ENCODE data around the gene USP15. TPM values are rescaled to one million over a fixed set of nuclear protein-coding genes. Genes with fewer than 3 reads are reported as not detected.
A peak's percentile ranks its signal among the peaks of the same experiment; 100 is the strongest.

The USP15 gene
- total RNA-seq, 1 donor from 2014 or later: 74.2 TPM

- H3K4me1 ChIP-seq: peaks cover 14% of the 10 kb centered on the region
- H3K27ac ChIP-seq: no peak overlapping the region
- H3K36me3 ChIP-seq: no peaks in the 10 kb centered on the region
- no peak for DNase-seq (ENCODE audit: extremely low spot score in 2 of 2)
- TF ChIP-seq POLR2AphosphoS5 (IDR thresholded peaks at IDR 0.05; ENCODE audit: insufficient read depth in 1 of 2, low read depth in 1 of 2) (peak in 1 of 2 donors; percentile 38), POLR2A (IDR thresholded peaks at IDR 0.05) (no peak)
- TF ChIP-seq, protein P1, sequence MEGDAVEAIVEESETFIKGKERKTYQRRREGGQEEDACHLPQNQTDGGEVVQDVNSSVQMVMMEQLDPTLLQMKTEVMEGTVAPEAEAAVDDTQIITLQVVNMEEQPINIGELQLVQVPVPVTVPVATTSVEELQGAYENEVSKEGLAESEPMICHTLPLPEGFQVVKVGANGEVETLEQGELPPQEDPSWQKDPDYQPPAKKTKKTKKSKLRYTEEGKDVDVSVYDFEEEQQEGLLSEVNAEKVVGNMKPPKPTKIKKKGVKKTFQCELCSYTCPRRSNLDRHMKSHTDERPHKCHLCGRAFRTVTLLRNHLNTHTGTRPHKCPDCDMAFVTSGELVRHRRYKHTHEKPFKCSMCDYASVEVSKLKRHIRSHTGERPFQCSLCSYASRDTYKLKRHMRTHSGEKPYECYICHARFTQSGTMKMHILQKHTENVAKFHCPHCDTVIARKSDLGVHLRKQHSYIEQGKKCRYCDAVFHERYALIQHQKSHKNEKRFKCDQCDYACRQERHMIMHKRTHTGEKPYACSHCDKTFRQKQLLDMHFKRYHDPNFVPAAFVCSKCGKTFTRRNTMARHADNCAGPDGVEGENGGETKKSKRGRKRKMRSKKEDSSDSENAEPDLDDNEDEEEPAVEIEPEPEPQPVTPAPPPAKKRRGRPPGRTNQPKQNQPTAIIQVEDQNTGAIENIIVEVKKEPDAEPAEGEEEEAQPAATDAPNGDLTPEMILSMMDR (IDR thresholded peaks at IDR 0.05): no peak
- no peaks in the 10 kb centered on the region for H3K27me3 ChIP-seq
- intact Hi-C loops (cut with DNase I): no loop called here
- no peak overlapping the region for H3K4me3 ChIP-seq
- no peaks in the 10 kb centered on the region for H3K9me3 ChIP-seq
Observed at GRCh38 chr12:62379026-62379722, 119.0 kb downstream of the USP15 start.

DNA sequence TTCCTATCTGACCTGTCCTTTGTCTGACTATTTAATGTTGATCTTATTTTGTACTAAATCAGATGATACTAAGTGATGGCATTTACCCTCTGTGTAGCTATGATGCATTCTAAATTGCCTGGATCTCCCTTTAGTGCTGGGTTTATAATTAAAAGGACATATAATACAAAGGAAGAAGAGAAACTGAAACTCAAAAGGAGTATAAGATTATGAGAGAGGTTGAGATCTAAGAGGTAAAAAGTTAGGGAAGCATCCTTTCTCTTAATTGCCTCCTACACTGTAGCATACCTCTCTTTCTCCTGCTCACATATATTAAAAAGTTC is 119.5 kb downstream of the USP15 start:
- no peak overlapping the region for H3K27ac ChIP-seq
- no peaks in the 10 kb centered on the region for H3K9me3 ChIP-seq
- DNase-seq (ENCODE audit: extremely low spot score in 2 of 2): no peak
- no peak for TF ChIP-seq POLR2A (IDR thresholded peaks at IDR 0.05)
- TF ChIP-seq, protein P1 (IDR thresholded peaks at IDR 0.05): no peak
- TF ChIP-seq POLR2AphosphoS5 (IDR thresholded peaks at IDR 0.05; ENCODE audit: insufficient read depth in 1 of 2, low read depth in 1 of 2): no peak
- no peaks in the 10 kb centered on the region for H3K27me3 ChIP-seq
- H3K36me3 ChIP-seq: peaks cover 0 to 2% of the 10 kb centered on the region in 2 donors
- intact Hi-C loops (cut with DNase I): no loop called here
- no peak overlapping the region for H3K4me3 ChIP-seq
- peaks cover 14% of the 10 kb centered on the region for H3K4me1 ChIP-seq

DNA sequence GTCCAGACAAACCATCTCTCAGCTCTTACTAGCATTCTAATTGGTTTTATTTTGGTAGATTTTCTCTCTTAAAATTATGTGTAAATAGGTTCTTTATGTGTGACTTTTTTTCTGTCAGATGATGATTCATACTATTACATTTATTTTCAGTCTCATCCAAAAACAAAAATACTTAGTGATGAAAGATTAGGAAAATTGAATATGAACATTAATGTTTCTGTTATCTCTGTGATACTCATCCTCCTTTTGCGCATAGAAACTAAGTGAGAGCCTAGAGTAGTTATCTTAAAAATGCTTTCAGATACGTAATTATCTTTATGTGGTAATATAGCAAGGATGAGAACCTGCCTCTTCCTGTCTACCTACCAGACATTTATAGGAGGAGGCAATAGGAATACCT is 122.3 kb downstream of the USP15 start:
- intact Hi-C loops (cut with DNase I): no loop called here

GRCh38 chr12:62396750-62397149 is 136.5 kb downstream of the USP15 start:
- Histone ChIP-seq H3K4me3 (no peak overlapping the region), H3K27me3 (no peaks in the 10 kb centered on the region), H3K27ac (no peak overlapping the region), H3K36me3 (peaks cover 0 to 52% of the 10 kb centered on the region in 2 donors), H3K4me1 (no peaks in the 10 kb centered on the region), H3K9me3 (no peaks in the 10 kb centered on the region)
- intact Hi-C loops (cut with DNase I): no loop called here
- DNase-seq (ENCODE audit: extremely low spot score in 2 of 2): no peak
- TF ChIP-seq, protein P1 (IDR thresholded peaks at IDR 0.05): no peak
- no peak for TF ChIP-seq POLR2AphosphoS5 (IDR thresholded peaks at IDR 0.05; ENCODE audit: insufficient read depth in 1 of 2, low read depth in 1 of 2)

More for the DNA sequence above, 122.3 kb downstream of the USP15 start:
- DNase-seq (ENCODE audit: extremely low spot score in 2 of 2): no peak
- no peak overlapping the region for H3K27ac ChIP-seq
- no peak overlapping the region for H3K4me3 ChIP-seq
- TF ChIP-seq POLR2AphosphoS5 (IDR thresholded peaks at IDR 0.05; ENCODE audit: insufficient read depth in 1 of 2, low read depth in 1 of 2): no peak
- no peak for TF ChIP-seq POLR2A (IDR thresholded peaks at IDR 0.05)
- TF ChIP-seq, protein P1 (IDR thresholded peaks at IDR 0.05): no peak
- no peaks in the 10 kb centered on the region for H3K9me3 ChIP-seq
- H3K27me3 ChIP-seq: no peaks in the 10 kb centered on the region
- peaks cover 14% of the 10 kb centered on the region for H3K4me1 ChIP-seq
- H3K36me3 ChIP-seq: peaks cover 0 to 7% of the 10 kb centered on the region in 2 donors

- Histone ChIP-seq H3K9me3 (no peaks in the 10 kb centered on the region), H3K36me3 (peaks cover 0 to 48% of the 10 kb centered on the region in 2 donors), H3K4me3 (no peak overlapping the region), H3K4me1 (no peaks in the 10 kb centered on the region), H3K27me3 (no peaks in the 10 kb centered on the region), H3K27ac (no peak overlapping the region)
- intact Hi-C loops (cut with DNase I): no loop called here
- DNase-seq (ENCODE audit: extremely low spot score in 2 of 2): no peak
- TF ChIP-seq POLR2AphosphoS5 (IDR thresholded peaks at IDR 0.05; ENCODE audit: insufficient read depth in 1 of 2, low read depth in 1 of 2): no peak
Observed at GRCh38 chr12:62400135-62400534, 139.9 kb downstream of the USP15 start.

All from vagina (tissue), 2 donors.